ENCODE measurements around the gene FGD5. TPM values are rescaled to one million over a fixed set of nuclear protein-coding genes. Genes with fewer than 3 reads are reported as not detected.

The FGD5 gene
- polyA plus RNA-seq, 1 of the 3 experiments (the other 2 are of a cell fraction): not detected

DNA sequence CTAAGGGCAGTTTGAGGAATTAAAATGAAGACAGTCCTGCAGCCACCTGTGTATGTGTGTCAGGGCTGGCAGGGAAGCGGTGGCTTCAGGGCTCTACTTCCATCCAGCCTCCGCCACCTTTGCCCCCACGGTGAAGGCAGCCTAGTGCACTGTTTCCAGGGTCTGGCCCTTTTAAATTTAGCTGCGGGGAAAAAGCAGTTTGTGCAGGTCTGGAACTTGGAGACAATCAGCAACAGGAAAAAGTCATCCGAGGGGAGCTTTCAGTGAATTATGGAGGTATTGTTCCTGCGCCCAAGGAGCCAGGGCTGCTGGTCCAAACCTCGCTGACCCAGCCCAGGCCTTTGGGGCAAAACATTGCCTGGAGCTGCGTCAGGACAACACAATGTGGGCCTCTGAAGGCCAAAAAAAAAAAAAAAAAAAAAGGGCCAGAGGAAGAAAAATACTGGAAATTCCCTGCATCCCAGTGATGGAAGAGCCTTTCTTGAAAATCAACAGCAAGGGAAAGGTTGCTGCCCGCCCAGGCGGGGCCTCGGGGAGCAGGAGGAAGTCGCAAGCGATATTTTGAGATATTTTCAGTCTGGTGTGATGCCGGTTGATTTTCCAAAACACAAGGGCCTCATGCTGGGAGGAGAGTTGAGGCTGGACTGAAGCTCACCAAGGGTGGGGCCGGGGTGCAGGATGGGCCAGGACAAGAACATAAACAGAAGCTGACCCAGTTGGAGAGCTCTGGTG lies 25.5 kb upstream of the FGD5 start:
- no peak overlapping the region for H3K4me3 ChIP-seq (ENCODE audit: low read depth in 2 of 2, low read length in 1 of 2)
- H3K36me3 ChIP-seq (replicated peaks in 1 of 2; ENCODE audit: control insufficient read depth in 1 of 2, insufficient read depth in 2 of 2, low read length in 1 of 2): no peaks in the 10 kb centered on the region
- H3F3A ChIP-seq (replicated peaks; ENCODE audit: insufficient read depth): no peaks in the 10 kb centered on the region
- no peak overlapping the region for H3K9ac ChIP-seq
- no peak overlapping the region for H3K4me2 ChIP-seq
- no peaks in the 10 kb centered on the region for H4K20me1 ChIP-seq (ENCODE audit: insufficient read depth)
- WGBS (ENCODE audit: low lambda C conversion rate): 51% methylated on average over 15 of the region's 15 CpGs
- H3K27ac ChIP-seq (ENCODE audit: low read depth in 2 of 2, low read length in 1 of 2): no peak overlapping the region
- POLR2A ChIA-PET: no interaction called here
- no peaks in the 10 kb centered on the region for H3K79me2 ChIP-seq (ENCODE audit: insufficient read depth)
- H3K27me3 ChIP-seq (ENCODE audit: insufficient read depth): no peaks in the 10 kb centered on the region
- peaks cover 0 to 4% of the 10 kb centered on the region in 2 experiments; a peak in 1 of 4 replicates for H3K4me1 ChIP-seq (ENCODE audit: control insufficient read depth in 1 of 2, insufficient read depth in 2 of 2, low read depth in 1 of 2, low read length in 1 of 2)
- no peak overlapping the region for H2AFZ ChIP-seq (ENCODE audit: low read depth)
- TF ChIP-seq RXRA (IDR thresholded peaks at IDR 0.05; ENCODE audit: borderline replicate concordance, low read depth) (no peak), TCF12 (IDR thresholded peaks at IDR 0.05) (no peak), RAD21 (IDR thresholded peaks at IDR 0.05; ENCODE audit: low read length) (no peak), RFX5 (IDR thresholded peaks at IDR 0.05; ENCODE audit: low read length) (no peak), NRF1 (IDR thresholded peaks at IDR 0.05; ENCODE audit: low read depth, low read length) (no peak), NFIC (IDR thresholded peaks at IDR 0.05; ENCODE audit: borderline replicate concordance) (no peak), RCOR1 (IDR thresholded peaks at IDR 0.05; ENCODE audit: low read length) (no peak), JUND (IDR thresholded peaks at IDR 0.05) (no peak), CHD2 (IDR thresholded peaks at IDR 0.05; ENCODE audit: low read length, partially characterized antibody) (no peak)
- TF ChIP-seq, protein P1, sequence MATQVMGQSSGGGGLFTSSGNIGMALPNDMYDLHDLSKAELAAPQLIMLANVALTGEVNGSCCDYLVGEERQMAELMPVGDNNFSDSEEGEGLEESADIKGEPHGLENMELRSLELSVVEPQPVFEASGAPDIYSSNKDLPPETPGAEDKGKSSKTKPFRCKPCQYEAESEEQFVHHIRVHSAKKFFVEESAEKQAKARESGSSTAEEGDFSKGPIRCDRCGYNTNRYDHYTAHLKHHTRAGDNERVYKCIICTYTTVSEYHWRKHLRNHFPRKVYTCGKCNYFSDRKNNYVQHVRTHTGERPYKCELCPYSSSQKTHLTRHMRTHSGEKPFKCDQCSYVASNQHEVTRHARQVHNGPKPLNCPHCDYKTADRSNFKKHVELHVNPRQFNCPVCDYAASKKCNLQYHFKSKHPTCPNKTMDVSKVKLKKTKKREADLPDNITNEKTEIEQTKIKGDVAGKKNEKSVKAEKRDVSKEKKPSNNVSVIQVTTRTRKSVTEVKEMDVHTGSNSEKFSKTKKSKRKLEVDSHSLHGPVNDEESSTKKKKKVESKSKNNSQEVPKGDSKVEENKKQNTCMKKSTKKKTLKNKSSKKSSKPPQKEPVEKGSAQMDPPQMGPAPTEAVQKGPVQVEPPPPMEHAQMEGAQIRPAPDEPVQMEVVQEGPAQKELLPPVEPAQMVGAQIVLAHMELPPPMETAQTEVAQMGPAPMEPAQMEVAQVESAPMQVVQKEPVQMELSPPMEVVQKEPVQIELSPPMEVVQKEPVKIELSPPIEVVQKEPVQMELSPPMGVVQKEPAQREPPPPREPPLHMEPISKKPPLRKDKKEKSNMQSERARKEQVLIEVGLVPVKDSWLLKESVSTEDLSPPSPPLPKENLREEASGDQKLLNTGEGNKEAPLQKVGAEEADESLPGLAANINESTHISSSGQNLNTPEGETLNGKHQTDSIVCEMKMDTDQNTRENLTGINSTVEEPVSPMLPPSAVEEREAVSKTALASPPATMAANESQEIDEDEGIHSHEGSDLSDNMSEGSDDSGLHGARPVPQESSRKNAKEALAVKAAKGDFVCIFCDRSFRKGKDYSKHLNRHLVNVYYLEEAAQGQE (IDR thresholded peaks at IDR 0.05; ENCODE audit: low read depth, low read length): no peak
- TF ChIP-seq, protein P2, sequence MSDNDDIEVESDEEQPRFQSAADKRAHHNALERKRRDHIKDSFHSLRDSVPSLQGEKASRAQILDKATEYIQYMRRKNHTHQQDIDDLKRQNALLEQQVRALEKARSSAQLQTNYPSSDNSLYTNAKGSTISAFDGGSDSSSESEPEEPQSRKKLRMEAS (IDR thresholded peaks at IDR 0.05; ENCODE audit: low read depth): no peak
- no peak for DNase-seq
- no peaks in the 10 kb centered on the region for H3K9me3 ChIP-seq
- CTCF ChIA-PET: interaction anchor here (0.7 to 9.1 kb wide), 8 partner anchors 9 to 129 kb away, joined by 3 to 134 read pairs (median 8); no protein-coding TSS in a partner anchor
- H3K9me2 ChIP-seq: no peaks in the 10 kb centered on the region

DNA sequence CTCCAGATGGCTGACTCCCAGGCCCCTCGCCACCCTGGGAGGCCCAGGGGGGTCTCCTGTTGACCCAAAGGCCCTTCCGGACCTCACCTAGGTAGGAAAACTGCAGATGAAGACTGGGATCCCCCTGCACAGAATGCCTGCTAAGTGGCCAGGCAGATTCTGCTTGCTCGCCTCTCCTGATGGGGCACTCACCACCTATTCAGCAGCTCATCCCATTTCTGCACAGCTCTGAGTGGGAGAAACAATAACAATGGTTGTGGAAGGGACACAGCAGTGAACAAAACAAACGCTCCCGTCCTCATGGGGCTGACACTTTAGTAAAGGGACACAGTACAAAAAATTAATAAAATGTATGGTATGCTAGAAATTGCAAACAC lies 24.9 kb upstream of the FGD5 start:
- no peaks in the 10 kb centered on the region for H3K79me2 ChIP-seq (ENCODE audit: insufficient read depth)
- CTCF ChIA-PET: interaction anchor here (0.7 to 9.1 kb wide), 8 partner anchors 9 to 129 kb away, joined by 3 to 134 read pairs (median 8); no protein-coding TSS in a partner anchor

More for the DNA sequence above, 24.9 kb upstream of the FGD5 start:
- Histone ChIP-seq H3K27me3 (ENCODE audit: insufficient read depth) (no peaks in the 10 kb centered on the region), H3K4me2 (no peak overlapping the region), H2AFZ (ENCODE audit: low read depth) (no peak overlapping the region), H3K9me3 (no peaks in the 10 kb centered on the region), H3K9ac (no peak overlapping the region), H3K4me3 (ENCODE audit: low read depth in 2 of 2, low read length in 1 of 2) (no peak overlapping the region), H3K9me2 (no peaks in the 10 kb centered on the region), H3K27ac (ENCODE audit: low read depth in 2 of 2, low read length in 1 of 2) (no peak overlapping the region), H3F3A (replicated peaks; ENCODE audit: insufficient read depth) (no peaks in the 10 kb centered on the region), H3K4me1 (ENCODE audit: control insufficient read depth in 1 of 2, insufficient read depth in 2 of 2, low read depth in 1 of 2, low read length in 1 of 2) (peaks cover 0 to 4% of the 10 kb centered on the region in 2 experiments; a peak in 1 of 4 replicates), H4K20me1 (ENCODE audit: insufficient read depth) (no peaks in the 10 kb centered on the region), H3K36me3 (replicated peaks in 1 of 2; ENCODE audit: control insufficient read depth in 1 of 2, insufficient read depth in 2 of 2, low read length in 1 of 2) (no peaks in the 10 kb centered on the region)
- WGBS (ENCODE audit: low lambda C conversion rate): 49% methylated on average over 3 of the region's 5 CpGs
- no peak for TF ChIP-seq POLR2AphosphoS5 (IDR thresholded peaks at IDR 0.05; ENCODE audit: low read depth, low read length)
- no peak for TF ChIP-seq SMC3 (IDR thresholded peaks at IDR 0.05; ENCODE audit: low read depth, low read length)
- TF ChIP-seq MXI1 (IDR thresholded peaks at IDR 0.05; ENCODE audit: low read depth, low read length): no peak
- no peak for TF ChIP-seq GATA2 (CRISPR knock-in tag; IDR thresholded peaks at IDR 0.05)
- TF ChIP-seq NFIC (IDR thresholded peaks at IDR 0.05; ENCODE audit: borderline replicate concordance): no peak
- no peak for TF ChIP-seq ELF1 (IDR thresholded peaks at IDR 0.05)
- TF ChIP-seq, protein P3, sequence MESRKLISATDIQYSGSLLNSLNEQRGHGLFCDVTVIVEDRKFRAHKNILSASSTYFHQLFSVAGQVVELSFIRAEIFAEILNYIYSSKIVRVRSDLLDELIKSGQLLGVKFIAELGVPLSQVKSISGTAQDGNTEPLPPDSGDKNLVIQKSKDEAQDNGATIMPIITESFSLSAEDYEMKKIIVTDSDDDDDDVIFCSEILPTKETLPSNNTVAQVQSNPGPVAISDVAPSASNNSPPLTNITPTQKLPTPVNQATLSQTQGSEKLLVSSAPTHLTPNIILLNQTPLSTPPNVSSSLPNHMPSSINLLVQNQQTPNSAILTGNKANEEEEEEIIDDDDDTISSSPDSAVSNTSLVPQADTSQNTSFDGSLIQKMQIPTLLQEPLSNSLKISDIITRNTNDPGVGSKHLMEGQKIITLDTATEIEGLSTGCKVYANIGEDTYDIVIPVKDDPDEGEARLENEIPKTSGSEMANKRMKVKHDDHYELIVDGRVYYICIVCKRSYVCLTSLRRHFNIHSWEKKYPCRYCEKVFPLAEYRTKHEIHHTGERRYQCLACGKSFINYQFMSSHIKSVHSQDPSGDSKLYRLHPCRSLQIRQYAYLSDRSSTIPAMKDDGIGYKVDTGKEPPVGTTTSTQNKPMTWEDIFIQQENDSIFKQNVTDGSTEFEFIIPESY (IDR thresholded peaks at IDR 0.05; ENCODE audit: borderline replicate concordance, low read depth): no peak
- no peak for TF ChIP-seq MEF2A (IDR thresholded peaks at IDR 0.05; ENCODE audit: borderline replicate concordance, low read depth)
- POLR2A ChIA-PET: no interaction called here
- no peak for DNase-seq

Data from SK-N-SH (cell line).